GM19438 (cell line): ENCODE data around the gene CXCL1.

Experiments
- ATAC-seq: cut with Tn5 transposase; IDR thresholded peaks from one replicate; pipeline ENCODE4 v1.9.1; 2021; ENCODE audit warnings: low read depth; ENCODE audit not compliant: unreplicated experiment

CXCL1 gene

DNA sequence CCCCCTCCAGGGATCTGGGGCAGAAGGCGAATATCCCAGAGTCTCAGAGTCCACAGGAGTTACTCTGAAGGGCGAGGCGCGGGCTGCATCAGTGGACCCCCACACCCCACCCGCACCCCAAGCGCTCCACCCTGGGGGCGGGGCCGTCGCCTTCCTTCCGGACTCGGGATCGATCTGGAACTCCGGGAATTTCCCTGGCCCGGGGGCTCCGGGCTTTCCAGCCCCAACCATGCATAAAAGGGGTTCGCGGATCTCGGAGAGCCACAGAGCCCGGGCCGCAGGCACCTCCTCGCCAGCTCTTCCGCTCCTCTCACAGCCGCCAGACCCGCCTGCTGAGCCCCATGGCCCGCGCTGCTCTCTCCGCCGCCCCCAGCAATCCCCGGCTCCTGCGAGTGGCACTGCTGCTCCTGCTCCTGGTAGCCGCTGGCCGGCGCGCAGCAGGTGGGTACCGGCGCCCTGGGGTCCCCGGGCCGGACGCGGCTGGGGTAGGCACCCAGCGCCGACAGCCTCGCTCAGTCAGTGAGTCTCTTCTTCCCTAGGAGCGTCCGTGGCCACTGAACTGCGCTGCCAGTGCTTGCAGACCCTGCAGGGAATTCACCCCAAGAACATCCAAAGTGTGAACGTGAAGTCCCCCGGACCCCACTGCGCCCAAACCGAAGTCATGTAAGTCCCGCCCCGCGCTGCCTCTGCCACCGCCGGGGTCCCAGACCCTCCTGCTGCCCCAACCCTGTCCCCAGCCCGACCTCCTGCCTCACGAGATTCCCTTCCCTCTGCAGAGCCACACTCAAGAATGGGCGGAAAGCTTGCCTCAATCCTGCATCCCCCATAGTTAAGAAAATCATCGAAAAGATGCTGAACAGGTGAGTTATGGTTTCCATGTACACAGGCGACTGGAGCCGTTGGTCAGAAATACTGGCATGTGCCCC lies at the start of gene CXCL1:
Gene CXCL1 (plus strand): TSS at position 264 of the 926 bp plus-strand sequence. CDS start 78 bp downstream, at position 342.
- no peak for ATAC-seq

DNA sequence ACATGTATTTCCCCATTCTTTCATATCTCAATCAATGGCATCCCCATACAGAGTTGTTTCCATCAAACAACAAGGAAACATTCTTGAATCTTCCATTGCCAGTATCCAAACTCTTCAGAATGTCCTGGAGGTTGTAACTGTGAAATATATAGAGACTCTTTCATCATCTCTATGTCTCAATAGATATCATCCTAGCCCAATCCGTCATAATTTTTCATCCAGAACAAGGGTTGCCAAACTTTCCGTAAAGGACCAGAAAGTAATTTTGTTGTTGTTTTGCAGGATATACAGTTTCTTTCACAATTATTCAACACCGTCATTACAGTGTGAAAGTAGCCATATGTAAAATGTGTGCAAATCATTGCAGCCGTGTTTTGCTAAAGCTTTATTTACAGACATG lies 47.9 kb upstream of the CXCL1 start:
- ATAC-seq: no peak

DNA sequence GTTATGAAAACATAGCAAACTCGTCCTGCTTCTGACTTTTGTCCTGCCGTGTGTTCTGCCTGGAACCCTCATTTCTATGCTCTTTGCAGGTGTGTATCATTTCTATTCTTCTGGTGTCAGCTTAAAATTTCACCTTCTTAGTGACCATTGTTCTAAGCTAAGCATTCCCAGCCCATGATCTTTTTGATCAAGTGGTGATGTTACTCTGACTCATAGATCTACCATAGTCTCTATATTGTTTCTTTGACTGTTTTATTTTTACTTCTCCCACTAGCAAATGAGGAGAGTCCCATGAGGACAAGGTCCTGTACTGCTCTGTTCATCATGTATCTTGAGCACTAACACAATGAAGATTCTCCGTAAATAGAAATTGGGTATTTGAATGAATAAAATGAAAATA lies 46.8 kb upstream of the CXCL1 start:
- no peak for ATAC-seq

DNA sequence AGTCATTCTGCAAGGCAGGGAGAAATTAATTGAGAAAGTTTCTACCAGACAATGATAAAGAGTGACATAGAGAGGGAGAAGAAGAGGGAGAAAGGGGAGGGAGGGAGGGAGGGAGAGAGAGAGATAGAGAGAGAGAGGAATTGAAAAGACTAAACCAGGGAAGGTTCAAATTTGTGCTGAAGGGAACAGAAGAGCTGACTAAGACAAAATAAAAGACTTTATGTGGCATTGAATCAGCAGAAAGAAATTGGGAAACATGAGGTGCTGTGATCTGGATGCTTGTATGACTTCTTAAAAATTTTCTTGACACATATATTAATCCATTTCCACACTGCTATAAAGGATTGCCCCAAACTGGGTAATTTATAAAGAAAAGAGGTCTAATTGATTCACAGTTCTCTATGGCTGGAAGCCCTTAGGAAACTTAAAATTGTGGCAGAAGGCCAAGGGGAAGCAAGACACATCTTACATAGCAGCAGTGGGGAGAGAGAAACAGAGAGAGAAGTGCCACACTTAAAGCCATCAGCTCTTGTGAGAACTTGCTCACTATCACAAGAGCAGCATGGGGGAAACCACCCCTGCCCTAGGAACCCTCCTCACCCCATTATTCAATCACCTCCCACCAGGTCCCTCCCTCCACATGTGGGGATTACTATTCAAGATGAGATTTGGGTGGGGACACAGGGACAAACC lies 46.2 kb upstream of the CXCL1 start:
- ATAC-seq: no peak

DNA sequence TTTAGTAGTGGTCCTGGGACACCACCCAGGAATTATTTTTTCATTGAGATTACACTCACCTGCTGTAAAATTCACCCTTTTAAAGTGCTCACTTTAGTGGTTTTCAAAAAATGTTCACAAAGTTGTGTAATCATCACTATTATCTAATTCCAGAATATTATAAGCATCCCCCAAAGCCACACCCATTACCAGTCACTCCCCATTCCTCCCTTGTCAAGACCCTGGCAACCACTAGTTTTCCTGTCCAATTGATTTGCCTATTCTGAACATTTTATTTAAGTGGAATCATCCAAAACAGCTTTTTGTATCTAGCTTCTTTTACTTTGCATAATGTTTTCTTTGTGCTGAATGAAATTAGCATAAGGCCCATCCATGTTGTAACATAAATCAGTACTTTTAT lies 45.4 kb upstream of the CXCL1 start:
- ATAC-seq: no peak

DNA sequence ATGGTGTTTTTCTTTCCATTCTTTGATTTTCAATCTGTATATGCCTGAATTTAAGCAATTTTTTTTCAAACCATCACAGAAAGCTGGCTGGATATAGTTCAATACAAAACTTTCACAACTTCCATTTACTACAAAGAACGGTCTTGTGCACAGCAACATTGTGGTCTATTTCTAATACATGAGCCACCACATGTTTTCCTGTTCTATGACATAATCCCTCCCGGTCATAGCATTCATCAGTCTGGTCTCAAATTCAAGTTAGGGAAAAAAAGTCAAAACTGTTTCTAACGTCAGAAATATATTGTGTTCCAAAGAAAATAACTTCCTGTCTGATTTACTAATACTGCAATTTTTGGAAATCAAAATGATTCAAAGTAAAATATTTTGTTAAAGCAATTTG lies 40.2 kb upstream of the CXCL1 start:
- no peak for ATAC-seq

DNA sequence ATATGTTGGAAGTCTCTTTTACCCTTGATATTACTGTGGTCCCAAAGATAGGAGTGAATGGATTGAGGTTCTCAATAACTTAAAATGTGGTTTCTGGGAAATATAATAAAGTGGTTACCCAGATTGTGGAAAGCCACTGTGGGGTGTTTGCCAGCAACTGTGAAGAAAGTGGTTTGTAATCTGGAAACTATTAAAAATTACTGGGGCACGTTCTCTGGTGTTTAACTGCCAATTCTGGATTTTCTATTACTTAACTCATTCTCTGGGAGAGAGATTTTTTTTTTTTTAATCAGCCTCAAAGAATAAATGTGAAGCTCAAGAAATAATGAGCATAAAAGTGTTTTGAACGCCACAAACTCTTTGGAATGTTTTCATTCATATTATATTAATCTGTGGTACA lies 37.6 kb upstream of the CXCL1 start:
- ATAC-seq: no peak

DNA sequence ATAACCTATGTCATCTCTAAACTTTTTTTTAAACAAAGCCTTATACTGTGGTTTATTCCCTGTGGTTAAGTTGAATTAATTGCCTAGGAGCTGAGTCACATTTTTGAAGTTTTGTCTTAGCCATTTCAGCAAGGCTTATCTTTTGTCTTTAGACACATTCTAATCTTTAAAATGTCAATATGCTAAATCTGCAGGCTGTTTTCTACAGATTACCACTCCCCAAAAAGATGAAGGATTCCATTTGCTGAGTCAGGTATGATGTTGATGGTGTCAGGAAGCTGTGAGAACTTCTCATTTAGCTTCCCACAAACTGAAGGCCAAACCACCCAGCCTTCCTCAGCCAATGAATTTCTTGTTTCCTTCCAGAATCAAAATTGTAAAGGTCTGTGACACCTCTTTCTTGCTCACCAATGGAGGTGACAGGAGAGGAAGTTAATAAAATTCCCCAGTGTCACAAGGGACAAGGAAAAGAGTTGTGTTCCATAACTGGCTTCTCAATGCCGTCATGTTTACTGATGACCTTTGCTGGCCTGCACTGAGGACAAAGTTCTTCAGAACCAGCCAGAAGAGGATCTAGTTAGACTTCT lies 36.4 kb upstream of the CXCL1 start:
- no peak for ATAC-seq

DNA sequence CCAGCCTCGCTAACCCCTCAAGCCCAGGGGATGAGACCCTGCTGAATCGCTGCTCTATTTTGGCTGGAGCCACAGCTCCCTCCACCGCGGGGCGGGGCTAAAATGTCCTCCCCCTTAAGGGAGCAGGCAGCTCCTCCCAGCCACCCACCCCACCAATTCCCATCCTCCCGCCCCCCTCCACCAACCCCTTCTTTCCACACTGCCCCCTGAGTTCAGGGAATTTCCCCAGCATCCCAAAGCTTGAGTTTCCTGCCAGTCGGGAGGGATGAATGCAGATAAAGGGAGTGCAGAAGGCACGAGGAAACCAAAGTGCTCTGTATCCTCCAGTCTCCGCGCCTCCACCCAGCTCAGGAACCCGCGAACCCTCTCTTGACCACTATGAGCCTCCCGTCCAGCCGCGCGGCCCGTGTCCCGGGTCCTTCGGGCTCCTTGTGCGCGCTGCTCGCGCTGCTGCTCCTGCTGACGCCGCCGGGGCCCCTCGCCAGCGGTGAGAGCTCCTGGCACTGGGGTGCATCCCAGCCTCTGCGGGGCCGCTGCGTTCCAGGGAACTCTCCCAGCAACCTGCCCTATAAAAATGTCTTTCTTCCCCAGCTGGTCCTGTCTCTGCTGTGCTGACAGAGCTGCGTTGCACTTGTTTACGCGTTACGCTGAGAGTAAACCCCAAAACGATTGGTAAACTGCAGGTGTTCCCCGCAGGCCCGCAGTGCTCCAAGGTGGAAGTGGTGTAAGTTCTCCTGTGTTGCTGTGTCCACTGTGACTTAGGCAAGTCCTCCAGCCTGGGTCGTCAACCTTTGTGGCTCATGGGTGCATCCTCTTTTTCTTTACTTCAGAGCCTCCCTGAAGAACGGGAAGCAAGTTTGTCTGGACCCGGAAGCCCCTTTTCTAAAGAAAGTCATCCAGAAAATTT lies 32.6 kb upstream of the CXCL1 start, which contains the start of gene CXCL6:
Gene CXCL6 (plus strand): TSS at position 306 of the 907 bp plus-strand sequence. CDS start 73 bp downstream, at position 379.
- no peak for ATAC-seq

DNA sequence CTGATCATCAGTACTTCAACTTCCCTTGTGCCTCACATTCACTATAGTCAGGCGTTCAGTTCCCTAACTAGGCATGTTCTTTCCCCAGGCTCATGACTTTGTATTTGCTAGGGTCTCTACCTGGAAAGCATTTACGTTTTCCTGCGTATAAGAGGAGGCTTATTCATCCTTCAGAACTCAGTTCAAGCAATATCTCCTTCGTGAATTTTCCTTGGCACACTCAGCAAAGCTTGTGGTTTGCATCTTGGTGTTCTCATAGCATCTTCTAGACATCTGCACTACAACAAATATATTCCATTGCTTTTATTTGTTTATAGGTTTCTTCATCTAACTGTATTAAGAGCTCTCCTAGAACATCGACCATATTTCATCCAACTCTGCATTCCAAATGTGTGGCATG lies 30.1 kb upstream of the CXCL1 start:
- ATAC-seq: no peak

DNA sequence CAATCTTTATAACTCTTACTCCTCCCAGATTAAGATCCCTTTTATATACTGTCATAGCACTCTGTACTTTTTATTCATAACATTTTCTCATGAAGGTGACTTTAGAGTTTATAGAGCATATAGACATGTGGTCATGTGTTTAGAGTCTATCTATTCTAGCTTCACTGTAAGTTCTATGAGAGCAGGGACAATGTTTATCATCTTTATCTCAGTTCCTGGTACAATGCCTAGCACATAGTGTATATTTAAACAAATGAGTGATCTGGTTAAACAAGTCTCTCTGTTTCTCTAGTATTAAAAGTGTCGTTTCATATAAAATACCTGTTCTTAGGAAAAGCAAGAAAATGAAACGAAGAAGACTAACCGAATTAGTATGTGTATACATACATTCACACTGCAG lies 29.5 kb upstream of the CXCL1 start:
- ATAC-seq: no peak

DNA sequence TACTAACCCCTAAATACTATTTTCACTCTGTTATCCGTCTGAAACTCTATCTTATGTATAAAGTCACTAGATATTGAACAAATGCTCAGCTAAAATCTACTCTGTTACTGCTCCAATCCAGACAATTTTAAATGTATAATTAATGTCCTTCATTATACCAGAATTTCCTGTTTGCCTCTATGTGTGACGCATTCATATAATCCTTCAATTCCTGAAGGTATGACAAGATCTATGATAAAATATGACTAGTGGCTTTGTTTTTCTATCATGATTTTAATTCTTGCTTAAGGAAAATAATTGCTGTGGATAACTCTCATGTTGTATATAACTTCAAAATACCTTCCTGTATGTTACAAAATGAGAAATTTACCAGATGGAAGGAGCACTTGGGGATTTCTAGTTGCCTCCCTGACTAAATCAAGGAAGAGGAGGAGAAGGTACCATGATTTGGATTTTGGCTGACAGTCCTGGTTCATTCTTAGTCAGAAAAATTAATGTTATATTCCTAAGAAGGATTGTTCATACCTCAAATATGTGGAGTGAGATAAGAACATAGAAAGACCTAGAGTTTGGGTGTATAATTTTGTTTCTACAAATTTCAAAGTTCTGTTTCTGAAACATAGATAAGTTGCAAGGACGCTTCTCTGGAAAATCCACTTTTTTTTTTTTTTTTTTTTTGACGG lies 27.8 kb upstream of the CXCL1 start:
- no peak for ATAC-seq

DNA sequence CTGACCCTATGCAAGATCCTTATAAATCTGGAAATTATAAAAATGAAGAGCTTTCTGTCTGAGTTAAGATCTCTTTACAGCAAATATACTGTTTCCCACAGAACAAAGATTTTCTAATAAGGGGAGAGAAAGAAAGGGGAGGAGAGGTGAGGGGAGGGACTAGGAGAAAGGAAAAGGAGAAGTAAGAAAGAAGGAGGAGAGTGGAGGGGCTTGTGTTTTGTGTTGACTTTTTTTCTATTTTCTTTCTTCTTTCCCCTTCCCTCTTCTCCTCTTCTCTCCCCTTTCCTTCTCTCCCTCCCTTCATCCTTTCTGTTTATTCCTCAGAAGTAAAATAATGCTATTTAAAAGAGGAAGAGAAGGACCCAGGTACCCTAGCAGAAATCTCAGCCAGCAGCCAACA lies 26.5 kb upstream of the CXCL1 start:
- no peak for ATAC-seq

DNA sequence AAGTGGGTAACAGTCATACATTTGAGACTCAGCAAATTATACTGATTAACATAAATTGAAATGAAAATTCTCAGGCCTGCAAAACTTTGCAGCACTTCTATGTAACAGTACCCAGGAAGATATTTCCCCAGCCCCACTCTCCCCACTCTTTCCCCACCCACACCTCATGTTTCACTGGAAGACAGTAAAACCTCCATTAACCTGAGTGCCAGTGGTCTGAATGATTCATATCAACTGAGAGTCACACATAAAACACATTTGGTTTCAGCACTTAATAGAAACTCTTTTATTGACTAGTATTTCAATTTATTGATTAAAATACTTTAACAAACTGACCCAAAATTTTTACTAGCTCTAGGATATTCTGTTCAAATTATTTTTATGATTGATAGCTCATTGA lies 25.8 kb upstream of the CXCL1 start:
- ATAC-seq: no peak

DNA sequence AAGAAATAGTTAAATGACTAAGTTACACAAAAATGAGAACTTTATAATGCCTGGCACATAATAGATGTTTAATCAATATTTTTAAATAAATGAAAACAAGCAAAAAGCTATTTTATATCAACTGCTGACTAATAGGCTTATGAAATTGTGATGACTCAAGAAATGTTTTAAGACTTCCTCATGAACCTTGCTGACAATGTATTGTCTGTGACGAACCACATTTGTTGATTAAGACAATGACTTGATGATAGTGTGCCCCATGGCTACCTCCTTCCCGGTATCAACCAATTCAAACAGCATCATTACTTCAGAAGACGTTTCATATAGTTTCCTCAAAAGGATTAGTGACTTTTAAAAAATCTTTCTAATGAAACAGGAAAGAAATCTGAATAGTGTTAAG lies 24.8 kb upstream of the CXCL1 start:
- ATAC-seq: no peak

DNA sequence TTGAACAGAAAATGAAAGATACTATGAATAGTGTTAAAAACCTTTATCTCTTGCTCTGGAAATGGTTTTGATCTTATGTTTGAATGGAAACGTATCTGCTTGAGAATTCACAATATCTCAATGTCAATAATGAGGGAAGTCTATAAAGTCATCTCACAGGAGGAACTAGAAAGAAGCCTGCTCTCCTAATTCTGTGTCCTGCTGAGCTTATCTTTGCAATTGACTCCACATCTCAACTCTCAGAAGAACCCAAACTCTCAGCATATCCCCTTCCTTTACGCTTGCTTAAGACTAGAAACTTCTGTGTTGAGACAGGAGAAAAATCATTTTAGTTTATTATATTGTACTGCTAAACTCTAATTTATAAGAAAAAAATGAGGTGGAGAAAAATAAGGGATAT lies 24.4 kb upstream of the CXCL1 start:
- no peak for ATAC-seq

DNA sequence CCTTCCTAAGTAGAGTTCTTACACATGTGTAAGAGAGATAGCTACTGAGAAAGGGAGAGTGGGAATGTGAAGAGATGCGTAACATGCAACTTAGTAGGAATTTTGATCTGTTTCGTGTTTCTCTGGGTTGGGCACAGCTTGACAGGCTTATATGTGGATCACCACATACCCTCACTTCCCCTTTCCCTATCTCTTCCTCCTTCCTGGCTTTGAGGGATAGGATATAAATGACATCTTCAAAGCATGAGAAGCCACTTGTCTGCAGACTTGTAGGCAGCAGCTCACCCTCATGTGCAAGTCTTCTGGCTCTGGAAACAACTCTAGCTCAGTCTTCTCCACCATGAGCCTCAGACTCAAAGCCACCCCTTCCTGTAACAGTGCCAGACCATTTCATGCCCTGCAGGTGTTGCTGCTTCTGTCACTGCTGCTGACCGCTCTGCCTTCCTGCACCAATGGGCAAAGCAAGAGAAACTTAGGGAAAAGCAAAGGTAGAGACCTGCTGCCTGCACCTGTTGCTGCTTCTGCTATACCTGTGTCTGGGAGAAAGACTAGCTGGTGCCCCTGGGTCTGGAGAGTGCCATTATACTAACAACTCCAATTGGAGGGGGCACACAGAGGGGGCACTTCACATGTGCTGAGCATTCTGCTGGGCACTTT lies 21.5 kb upstream of the CXCL1 start:
- ATAC-seq: no peak

DNA sequence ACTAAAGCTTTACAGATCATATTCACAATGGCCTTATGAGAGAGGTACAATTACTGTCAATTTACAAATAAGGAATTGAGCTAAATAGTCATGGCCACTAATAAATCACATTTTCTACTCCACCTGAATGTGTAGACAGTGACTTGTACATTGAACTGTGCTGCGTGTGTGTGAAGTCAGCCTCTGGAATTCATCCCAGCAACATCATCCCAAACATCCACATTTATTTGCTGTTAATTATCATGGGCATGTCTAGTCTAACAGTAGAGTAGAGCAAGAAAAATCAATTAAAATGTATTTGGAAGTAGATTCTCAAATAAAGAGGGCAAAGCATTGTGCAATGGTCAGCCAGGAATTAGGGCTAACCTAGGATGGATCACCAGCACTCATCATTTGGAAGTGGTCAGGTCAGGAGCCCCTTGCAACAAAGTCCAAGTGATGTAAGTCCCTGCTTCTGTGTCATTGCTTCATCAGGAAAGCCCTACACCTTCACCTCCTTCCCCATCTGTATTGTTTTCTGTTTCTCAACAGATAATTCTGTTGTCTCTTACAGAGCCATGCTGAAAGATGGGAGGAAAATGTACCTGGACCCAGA lies 20.9 kb upstream of the CXCL1 start:
- no peak for ATAC-seq
